HG03439 (cell line): ENCODE data around the gene HLA-DMB.
A peak's percentile ranks its signal among the peaks of the same experiment; 100 is the strongest.

Experiments
- ATAC-seq: cut with Tn5 transposase; IDR thresholded peaks from one replicate; pipeline ENCODE4 v1.9.1; 2021; ENCODE audit warnings: mild to moderate bottlenecking, moderate library complexity; ENCODE audit not compliant: unreplicated experiment

The HLA-DMB gene

DNA sequence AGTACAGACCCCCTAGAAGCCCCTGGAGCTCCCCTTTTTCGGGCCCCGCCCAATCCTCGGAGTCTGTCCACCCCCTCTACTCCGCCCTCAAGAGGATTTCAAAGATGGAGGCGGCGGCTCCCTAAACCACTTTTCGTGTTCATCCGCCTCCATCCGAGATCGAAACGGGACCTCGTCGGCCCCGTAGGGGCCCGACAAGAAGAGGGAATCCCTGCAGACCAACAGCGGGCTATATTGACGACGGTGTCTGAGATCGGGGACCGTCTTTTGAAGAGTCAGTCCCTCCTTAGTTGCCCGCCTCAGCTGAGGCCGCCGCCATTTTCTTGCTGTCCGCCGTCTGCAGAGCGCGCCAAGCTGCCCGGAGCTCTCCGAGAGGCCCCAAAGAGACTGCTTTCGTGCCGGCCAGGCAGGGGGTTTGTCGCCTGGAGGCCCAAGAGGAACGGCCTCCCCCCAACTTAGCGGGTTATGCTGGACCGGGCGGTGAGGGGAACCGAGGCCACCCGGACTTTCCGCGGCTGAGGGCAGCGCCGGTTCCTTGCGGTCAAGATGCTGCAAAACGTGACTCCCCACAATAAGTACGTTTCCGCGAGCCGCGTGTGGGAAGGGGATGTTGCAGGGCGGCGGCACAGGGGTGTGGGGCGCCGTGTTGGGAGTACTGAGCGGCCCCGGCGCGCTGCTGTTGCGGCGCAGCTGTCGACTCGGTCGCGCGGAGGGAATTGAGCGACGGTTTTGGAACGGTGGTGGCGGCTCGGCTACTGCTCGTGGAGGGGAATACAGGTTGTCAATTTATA is 31.7 kb upstream of the HLA-DMB start:
- no peak for ATAC-seq

DNA sequence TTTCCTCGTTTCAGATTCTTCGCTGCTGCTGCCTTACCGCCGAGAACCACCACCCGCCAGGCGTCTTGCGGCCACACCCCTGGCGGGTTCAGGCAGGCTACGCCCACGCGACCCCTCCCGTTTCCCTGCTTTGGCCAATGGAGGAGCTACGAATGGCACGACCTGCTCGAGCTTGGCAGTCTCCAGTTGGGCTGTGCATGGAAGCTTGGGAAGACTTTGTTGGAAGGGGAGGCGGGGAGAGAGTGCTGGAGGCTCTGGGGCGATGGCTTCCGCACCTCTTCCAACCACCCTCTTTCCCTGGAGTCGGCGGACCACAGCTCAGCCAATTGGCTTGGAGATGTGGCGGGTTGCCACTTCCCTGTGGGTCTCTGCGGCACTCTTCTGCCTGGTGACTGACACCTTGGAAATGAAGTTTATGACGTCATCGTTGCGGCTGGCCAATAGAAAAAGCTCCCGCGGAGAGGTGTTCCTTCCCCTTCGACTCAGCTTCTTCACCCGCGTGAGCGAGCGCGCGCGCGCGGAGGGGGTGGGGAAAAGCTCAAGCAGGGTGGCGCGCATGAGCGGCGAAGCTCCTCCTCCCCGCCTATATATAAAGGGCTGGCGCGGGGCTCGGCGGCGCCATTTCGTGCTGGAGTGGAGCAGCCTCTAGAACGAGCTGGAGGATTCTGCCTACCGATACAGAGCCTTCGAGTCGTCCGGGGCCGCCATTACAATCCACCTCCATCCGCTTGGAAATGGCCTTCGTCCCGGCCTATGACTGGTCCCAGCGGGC is 30.9 kb upstream of the HLA-DMB start:
- peak; percentile 55 for ATAC-seq

- ATAC-seq, result no peak
Measured at GRCh38 chr6:32971242-32971580, 30.4 kb upstream of the HLA-DMB start.

GRCh38 chr6:32970413-32971241 is 29.8 kb upstream of the HLA-DMB start:
- ATAC-seq, result no peak

DNA sequence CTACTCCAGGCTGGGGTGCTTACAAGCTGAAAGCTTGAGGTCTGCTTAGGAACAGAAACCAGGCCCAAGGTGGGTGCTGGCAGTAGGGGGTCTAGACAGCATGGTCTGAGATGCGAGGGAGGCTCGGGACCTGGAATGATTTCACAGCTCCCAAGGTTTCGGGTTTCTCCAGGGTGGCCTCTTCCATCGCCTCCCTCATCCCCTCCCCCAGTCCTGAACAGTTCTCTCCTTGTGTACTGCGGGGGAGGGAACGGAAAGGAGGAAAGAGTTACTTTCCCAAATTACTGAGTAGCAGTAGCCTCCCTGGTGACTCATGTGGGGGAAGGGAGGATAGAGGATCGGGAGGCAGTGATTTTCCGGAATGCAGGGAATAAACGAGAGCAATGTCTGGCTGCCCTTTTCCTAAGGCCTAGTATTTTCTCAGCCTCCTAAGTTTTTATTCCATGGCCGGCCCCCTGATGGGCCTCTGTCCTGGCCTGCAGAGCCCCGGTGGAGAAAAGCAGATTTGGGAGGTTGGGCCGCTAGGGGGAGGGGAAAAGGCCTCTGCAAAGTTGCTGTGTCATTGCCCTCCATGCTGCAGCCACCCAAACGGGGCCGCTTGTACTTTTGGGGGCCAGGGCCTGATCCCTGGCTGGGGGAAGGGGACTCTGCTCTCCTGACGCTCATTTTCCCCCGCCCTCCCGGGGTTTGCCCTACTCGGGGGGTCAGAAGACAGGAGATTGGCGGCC is 29.0 kb upstream of the HLA-DMB start:
- no peak for ATAC-seq

DNA sequence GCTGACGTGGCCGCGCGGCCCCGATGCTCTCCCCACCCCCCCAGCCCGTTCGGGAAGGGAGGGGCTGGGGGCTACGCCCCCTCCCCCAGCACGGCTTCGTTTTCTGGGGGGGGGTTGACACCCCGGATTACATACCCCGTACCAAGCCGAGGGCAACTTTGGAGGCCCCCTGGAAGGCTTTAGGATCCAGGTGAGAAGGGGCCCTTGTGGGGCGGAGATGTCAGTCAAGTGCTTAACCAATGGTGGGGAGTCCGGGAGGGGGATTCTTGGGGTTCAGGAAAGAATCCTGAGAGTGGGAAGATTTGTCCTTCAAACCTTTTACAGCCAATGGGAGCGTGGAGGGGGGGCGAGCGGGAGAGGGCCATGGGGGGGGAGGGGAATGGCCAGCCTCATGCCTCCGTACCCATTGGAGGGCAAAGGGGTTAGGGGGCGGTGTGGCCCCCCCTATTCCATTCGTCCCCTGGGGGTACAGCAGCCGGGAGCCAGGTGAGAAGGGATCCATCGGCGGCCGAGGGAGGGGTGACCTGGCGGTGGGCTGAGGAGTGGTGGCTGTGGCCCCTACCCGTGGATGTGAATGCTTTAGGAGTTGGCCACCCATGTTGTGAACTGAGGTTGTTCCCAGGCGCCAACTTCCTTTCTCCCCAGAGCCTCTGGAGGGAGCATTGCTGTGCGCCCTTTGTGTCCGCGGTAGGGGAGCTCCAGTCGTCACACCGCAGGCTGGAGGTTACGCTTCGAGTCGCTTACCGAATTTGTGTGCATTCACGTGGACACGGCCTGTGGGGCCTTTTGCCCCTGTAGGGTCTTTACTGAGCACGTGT is 28.2 kb upstream of the HLA-DMB start:
- ATAC-seq, result no peak

- ATAC-seq, result peak; percentile 32
Measured at GRCh38 chr6:32968093-32968866, 27.5 kb upstream of the HLA-DMB start, which contains the start of gene BRD2. TSS of gene BRD2 (plus strand) at chr6:32968594. CDS start at chr6:32972899, 4,305 bp downstream.

DNA sequence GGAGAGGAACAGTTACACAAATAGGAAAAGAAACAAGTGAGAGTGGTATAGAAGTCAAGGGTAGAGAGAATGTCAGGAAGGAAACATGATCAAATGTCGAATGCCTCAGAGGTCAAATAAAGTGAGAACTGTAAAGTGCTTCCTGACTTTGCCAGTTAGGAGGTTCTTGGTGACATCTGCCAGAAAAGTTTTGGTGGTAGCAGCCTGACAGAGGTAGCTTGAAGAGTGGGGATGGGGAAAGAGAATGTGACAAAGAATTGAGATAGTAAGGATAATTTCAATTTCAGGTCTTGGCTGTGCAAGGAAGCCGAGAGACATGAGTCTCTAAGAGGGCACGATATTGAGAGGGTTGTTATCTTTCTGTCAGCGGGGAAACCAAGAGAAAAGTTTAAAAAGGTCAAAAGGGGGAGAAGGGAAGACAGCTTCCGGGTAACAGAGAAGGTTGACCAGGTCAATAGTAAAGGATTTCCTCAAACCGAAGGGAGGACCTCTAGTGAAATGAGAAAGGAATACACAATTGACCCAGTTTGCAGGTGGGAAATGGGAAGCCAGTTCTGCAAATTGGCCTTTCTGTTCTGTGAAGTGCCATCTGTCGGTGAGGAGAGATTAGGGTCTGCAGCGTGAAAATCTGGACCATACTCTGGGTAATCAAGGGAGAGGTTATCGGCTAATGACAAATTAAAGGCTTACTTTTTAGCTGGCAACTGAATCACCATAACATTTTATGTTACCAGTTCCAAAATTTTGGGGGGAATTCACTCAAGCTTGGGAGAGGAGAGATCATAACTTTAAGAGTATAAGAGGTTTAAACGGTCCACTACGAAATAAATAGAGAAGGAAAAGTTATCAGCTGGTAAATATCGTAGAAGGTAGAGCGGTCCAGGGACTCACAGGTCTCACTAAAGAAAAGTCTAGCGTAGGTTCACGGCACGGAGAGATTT is 26.6 kb upstream of the HLA-DMB start:
- no peak for ATAC-seq

- no peak for ATAC-seq
Measured at GRCh38 chr6:32964776-32965175, 23.9 kb upstream of the HLA-DMB start.

- no peak for ATAC-seq
Measured at GRCh38 chr6:32963866-32964265, 23.0 kb upstream of the HLA-DMB start.

GRCh38 chr6:32962213-32962826 is 21.5 kb upstream of the HLA-DMB start:
- ATAC-seq, result no peak

- no peak for ATAC-seq
Measured at GRCh38 chr6:32960563-32960962, 19.7 kb upstream of the HLA-DMB start.

DNA sequence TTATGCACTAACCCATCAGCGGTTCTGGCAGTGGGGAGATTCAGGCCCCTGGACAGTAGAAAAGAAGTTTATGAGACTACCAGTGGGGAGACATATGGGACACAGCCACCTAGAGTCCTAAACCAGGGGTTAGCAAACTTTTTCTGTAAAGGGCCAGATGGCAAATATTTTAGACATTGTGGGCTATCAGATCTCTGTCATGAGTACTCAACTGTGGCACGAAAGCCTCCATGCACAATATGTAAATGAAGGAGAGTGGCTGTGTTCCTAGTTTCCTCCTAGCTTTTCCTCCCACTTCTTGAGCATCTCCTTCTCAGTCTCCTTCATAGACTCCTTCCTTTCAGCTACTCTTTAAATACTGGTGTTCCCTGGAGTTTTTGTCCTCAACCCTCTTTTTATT is 15.3 kb upstream of the HLA-DMB start:
- ATAC-seq, result no peak

DNA sequence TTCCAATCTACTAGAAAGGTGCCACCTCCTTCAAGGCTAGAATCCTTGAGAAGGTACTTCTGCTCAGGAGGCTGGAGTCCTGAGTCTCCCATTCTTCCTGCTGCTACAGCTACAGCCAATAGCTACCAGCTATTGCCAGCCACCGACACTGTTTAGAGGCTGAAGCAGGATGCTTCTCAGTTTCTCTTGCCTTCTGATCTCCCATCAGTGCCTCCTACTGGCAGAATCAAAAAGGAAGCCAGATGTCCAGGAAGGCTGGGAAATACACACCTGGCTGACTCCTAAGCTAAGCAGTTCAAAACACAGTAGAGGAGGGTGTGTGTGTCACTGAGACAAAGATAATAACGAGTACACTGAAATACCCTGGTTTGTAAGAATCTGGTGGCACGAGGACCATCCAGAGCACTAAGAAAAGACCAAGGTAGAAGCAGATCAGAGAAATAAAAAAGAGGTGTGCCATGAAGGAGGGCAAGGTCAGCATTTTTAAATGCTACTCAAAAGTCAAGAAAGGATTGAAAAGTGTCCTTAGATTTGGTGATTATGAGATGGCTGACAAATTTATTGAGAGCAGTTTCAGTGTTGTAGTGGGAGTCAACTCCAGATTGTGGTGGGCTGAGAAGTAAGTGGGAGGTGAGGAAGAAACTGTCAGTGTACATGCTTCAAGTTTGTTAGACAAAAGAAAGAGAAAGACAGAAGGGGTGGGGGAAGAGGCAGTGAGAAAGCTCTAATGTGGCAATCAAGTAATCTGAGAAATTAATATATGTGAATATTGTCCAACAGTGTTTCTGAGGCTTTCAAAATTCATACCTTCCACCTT is 14.4 kb upstream of the HLA-DMB start:
- no peak for ATAC-seq

DNA sequence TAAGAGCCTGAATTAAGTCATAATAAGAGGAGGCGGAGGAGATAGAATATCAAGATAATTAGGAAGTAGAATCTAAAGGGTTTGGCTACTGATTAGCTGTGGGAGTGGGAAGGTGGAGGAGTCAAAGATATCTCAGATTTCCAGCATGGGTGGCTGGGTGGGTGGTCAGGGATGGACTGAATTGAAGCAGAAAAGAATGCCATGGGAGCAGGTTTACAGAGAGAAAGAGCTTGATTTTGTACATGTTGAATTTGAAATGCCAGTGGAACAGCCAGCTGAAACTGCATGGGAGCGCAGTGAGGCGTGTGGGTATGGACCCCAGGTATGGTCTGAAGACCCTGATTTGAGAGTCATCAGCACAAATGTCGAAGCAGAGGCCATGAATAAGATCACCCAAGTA is 13.4 kb upstream of the HLA-DMB start:
- no peak for ATAC-seq

GRCh38 chr6:32953775-32954174 is 12.9 kb upstream of the HLA-DMB start:
- no peak for ATAC-seq
